AG08396 (cell line): Measurements from ENCODE around the gene MYBPH.

ENCODE experiments used
- DNase-seq: peaks from one replicate; pipeline ENCODE4 v3.0.0; 2012; ENCODE audit warnings: low spot score, mixed read lengths

MYBPH gene

GRCh38 chr1:203175237-203175826 is at the start of gene MYBPH:
Gene MYBPH, minus strand, starts transcription at chr1:203175826. Its CDS starts 71 bp downstream, at chr1:203175755.
- no peak for DNase-seq

DNA sequence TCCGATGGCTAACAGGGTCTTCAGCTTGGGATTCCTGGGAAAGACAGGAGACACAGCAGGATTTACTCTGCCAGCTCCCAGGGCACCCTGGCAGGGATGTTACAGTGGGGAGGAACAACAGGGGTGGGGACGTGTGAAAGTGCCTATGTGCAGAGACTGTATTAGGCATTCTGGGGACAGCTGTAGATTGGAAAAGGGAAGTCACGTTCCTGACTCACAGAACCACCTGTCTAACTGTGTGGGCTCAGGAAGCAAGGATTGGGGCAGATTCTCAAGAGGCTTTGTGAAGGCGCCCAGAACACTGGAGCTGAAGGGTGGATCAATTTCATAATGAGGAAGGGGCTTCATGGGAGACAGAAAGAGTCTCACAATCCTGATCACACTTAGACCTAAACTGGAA is 49.4 kb upstream of the MYBPH start:
- DNase-seq = no peak

DNA sequence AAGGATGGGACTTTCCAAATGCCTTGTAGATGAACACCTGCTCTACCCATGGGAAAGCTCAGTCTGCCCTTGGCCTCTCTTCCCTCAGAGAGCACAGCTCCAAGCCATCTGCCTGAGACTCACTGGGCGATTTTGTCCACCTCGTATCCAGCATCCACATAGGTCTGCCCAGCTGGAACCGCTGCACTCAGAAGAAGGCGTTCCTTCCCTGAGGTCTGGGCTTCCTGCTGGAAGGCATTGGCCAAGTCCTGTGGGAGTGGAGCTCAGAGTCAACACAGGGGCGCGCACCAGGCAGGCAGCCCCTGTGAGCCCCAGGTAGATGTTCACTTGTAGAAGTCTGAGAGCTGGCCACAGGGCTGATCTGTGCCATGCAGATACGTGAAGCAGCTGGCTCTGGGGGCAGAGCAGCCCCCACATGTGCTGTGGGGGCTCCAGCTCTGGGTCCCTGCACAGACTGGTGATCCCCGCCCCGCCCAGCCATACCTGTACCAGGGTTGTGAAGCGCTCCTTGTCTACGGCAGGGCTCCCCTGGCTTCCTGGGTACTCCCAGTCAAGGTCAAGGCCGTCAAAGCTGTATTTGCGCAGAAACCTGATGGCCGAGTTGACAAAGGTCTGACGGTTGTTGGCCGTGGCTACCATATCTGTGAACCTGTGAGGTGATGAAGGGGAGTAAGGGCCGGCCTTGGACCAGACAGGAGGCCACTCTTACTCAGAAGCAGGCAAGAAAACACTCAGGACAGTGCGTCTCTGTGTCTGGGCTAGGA is 47.6 kb upstream of the MYBPH start:
- DNase-seq = no peak

DNA sequence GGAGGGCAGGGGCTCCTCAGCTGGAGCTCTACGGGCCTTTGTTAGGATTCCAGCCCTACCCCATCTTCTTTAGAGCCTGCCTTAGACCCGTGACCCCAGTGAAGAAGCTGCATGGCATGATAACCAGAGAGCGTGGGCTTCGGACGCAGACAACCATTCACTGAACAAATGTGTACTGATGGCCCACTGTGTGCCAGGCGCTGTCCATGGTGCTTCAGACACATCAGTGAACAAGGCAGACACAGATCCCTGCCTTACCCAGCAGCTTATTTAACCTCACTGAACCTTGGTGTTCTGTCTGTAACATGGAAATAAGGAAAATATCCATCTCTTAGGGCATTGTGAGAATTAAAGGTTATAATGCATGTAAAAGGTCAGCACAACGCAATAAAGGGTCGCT is 44.3 kb upstream of the MYBPH start:
- no peak for DNase-seq

DNA sequence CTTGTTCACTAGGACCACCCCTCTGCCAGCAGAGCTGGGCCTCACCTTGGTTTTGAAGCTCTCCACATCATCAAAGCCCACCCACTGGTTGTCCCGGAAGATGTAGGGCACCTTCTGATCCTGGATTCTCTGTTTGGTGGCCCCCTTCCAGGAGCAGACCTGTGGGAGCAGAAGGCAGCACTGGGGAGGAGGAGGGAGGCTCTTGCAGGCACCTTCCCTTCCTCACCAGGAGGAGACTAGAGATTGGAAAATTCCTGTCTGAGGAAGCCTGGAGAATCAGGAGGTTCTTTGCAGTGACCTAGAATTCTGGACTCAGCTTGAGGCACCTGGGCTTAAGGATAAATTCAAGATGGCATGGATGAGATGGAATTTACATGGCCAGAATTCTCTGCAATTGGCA is 43.5 kb upstream of the MYBPH start:
- no peak for DNase-seq

GRCh38 chr1:203217668-203218067 is 42.0 kb upstream of the MYBPH start:
- DNase-seq = no peak

DNA sequence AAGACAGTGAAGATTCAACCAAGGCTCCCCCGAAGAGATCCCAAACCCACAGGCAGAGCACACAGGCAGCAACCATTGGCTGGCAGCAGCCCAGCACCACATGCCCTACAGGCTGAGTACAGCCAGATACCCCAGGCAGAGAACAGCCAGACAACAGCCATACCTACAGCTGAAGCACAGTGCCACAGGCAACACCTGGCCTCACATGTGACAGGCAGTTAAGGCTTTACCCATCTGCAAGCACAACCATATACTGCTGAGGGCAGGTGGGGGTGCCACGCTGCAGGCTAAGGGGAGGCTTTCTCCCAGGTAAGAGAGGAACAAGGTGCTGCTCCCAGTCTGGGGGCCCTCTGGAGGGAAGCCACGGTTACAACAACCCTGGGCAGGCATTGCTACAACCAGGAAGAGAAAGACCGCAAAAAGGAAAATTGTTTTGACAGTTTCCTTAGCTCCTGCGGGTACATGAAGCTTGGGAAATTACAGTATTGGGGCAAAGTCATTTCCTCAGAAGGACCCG is 41.6 kb upstream of the MYBPH start:
- no peak for DNase-seq

- DNase-seq = peak; percentile 61
Measured at GRCh38 chr1:203216274-203217138, 40.9 kb upstream of the MYBPH start.

DNA sequence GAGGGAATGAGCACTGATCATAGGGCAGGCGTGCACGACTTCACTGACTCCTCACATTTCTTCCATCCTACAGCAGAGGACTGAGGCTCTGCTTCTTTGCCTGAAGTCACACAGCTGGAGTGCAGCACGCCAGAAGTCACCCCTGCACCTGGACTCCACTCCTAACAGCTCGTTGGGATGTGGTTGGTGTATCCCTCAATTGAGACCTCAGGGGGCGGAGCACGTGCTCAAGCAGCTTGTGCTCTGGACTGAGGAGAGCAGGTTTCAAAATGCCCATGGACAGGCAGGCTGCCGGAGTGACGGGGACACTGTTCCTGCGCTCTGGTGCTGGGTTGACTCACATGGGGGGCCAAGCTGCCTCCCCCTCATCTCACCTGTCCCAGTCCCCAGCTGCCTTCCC is 39.9 kb upstream of the MYBPH start:
- no peak for DNase-seq

DNA sequence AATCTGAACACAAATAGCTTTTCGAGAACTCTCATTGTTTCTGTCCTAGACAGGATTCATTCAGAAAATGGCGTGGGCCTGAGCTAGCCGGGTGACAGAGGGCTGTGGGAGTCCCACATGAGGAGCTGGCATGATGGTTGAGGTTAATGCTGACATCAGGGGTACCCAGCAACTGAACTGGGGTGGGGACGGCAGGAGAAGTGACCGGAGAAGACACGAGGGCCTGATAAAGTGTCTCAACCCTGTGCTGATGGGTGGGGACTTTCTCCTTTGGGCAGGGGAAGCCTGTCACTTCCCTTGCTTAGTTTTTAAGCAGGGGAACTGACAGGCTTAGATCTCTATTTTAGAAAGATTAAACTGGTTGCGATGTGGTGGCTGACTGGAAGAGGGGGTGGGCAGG is 39.2 kb upstream of the MYBPH start:
- DNase-seq = no peak

- DNase-seq = no peak
Measured at GRCh38 chr1:203213126-203213525, 37.5 kb upstream of the MYBPH start.

GRCh38 chr1:203211812-203212211 is 36.2 kb upstream of the MYBPH start:
- no peak for DNase-seq

GRCh38 chr1:203210988-203211387 is 35.4 kb upstream of the MYBPH start:
- no peak for DNase-seq

- DNase-seq = no peak
Measured at GRCh38 chr1:203210350-203210749, 34.7 kb upstream of the MYBPH start.

DNA sequence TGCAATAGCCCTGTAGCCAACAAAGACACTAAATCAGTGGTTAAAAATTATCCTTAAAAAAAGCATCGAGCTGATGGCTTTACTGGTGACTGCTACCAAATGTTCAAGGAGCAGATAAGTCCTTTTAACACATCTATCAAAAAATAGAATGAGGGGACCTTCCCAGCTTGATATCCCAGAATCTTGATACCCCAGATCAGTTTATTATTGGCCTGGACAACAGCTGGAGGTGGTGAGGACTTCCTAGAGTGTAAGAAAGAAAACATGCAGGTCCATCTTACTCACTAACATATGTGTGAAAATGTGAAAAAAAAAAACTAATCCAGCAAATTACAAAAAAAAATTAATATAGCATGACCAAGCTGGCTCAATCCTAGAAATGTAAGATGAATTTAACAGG is 32.6 kb upstream of the MYBPH start:
- no peak for DNase-seq

- DNase-seq = no peak
Measured at GRCh38 chr1:203207751-203208150, 32.1 kb upstream of the MYBPH start.

DNA sequence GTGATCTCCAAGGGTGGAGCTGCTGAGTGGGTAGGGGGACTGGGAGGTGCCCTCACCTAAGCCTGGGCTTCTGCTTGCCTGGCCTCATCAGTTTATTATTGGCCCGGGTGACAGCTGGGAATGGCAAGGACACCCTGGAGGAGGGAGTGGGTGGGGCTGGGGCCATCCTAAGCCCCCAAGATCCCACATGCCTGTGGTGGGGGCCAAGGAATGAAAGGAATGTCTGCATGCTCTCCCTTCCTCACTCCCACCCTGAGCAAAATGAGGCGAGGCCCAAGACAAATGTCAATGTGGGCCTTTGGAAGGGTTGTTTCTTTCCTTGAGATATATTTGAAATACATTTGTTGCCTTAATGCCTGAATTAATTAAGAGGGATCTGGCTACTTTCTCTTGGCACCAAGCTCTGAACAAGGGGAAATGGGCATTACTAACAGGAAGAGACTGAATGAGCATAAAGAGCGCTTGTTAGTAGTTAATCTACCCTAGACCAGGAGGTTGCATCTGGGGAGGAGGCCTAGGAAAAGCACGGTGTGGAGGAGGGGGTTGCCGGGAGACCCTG is 30.6 kb upstream of the MYBPH start:
- DNase-seq = no peak

GRCh38 chr1:203204756-203205155 is 29.1 kb upstream of the MYBPH start:
- DNase-seq = no peak

- peak; percentile 83 for DNase-seq
Measured at GRCh38 chr1:203202431-203203245, 27.0 kb upstream of the MYBPH start.

GRCh38 chr1:203201516-203202205 is 26.0 kb upstream of the MYBPH start:
- no peak for DNase-seq

DNA sequence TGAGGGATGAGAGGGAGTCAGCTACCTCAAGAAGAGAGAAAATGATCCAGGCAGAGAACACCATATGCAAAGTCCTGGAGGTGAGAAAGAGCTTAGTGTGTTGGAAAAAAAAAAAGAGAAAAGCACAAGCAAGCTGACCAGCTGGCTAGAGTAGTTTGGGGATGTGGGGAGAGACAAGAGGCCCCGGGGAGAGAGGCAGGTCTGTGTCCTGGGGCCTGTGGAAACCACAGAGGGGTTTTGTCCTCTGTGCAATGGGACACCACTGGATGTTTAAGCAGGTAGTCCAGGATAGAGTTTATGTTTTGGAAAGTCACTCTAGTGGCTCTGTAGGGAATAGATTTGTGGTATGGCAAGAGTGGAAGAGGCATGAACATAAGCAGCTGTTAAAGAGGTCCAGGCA is 25.3 kb upstream of the MYBPH start:
- no peak for DNase-seq
